ENCODE measurements around the gene DEUP1. TPM values are rescaled to one million over a fixed set of nuclear protein-coding genes. Genes with fewer than 3 reads are reported as not detected.

DEUP1 gene
- total RNA-seq, 2 experiments from 2014 or later: not detected

DNA sequence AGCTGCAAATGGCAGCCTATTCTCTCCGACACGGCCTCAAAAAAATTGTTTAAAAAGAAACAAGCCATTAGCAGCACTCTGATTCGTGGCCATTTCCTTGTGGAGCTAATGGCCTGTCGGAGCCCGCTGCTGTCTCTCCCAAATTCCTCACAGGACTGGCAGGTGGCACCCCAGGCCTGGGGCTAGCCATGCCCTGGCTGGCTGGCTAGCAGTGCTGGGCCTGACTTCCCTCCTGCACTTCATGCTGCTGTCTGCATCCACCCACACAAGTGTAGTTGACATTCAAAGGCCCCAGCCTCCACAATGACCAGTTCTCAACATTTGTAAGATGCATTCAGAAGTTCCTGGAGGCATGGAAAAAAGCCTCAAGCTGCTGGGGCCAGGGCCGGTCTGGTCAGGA is 151.2 kb downstream of the DEUP1 start:
- POLR2A ChIA-PET: no interaction called here
- CTCF ChIA-PET: no interaction called here

GRCh38 chr11:93482556-93482955 is 152.0 kb downstream of the DEUP1 start:
- TF ChIP-seq CTCF (IDR thresholded peaks at IDR 0.05): no peak

More for the DNA sequence above, 151.2 kb downstream of the DEUP1 start:
- TF ChIP-seq CTCF (IDR thresholded peaks at IDR 0.05): no peak
- no peaks in the 10 kb centered on the region for H3K36me3 Mint-ChIP-seq (ENCODE audit: low read depth)
- no peak overlapping the region for H3K27ac Mint-ChIP-seq
- H3K9me3 Mint-ChIP-seq: no peaks in the 10 kb centered on the region
- H3K4me1 Mint-ChIP-seq (ENCODE audit: low read depth): no peaks in the 10 kb centered on the region
- no peaks in the 10 kb centered on the region for H3K27me3 Mint-ChIP-seq
- no peak overlapping the region for H3K4me3 Mint-ChIP-seq
- intact Hi-C loops (cut with micrococcal nuclease): no loop called here
- no peak for ATAC-seq
- DNase-seq: no peak

DNA sequence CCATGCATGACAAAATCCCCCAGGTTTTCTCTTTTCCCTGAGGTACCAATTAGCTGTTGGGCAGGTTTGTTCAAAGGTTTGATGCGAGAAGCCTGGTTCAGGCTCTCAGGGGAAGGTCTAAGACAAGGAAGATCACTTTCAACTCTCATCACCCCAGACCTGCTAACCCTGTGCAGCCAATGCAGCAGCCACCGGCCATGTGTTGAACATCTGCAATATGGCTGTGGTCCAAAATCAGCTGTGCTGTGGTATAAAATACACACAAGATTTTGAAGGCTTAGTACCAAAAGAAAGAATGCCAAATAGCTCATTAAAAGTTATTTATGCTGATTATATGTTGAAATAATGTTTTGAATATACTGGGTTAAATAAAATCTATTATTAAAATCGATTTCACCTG is 154.2 kb downstream of the DEUP1 start:
- intact Hi-C loops (cut with micrococcal nuclease): no loop called here
- POLR2A ChIA-PET: no interaction called here
- DNase-seq (no peak), ATAC-seq (no peak)
- Mint-ChIP-seq H3K4me1 (ENCODE audit: low read depth) (no peaks in the 10 kb centered on the region), H3K36me3 (ENCODE audit: low read depth) (no peaks in the 10 kb centered on the region), H3K27me3 (no peaks in the 10 kb centered on the region), H3K4me3 (no peak overlapping the region), H3K27ac (no peak overlapping the region), H3K9me3 (no peaks in the 10 kb centered on the region)
- CTCF ChIA-PET: interaction anchor here (1.2 kb wide), 1 partner anchor 9 kb away, joined by 3 read pairs; no protein-coding TSS in a partner anchor
- TF ChIP-seq CTCF (IDR thresholded peaks at IDR 0.05): no peak

More at GRCh38 chr11:93482556-93482955, 152.0 kb downstream of the DEUP1 start:
- Mint-ChIP-seq H3K36me3 (ENCODE audit: low read depth) (no peaks in the 10 kb centered on the region), H3K4me3 (no peak overlapping the region), H3K4me1 (ENCODE audit: low read depth) (no peaks in the 10 kb centered on the region), H3K27ac (no peak overlapping the region), H3K9me3 (no peaks in the 10 kb centered on the region), H3K27me3 (no peaks in the 10 kb centered on the region)
- DNase-seq (no peak), ATAC-seq (no peak)
- intact Hi-C loops (cut with micrococcal nuclease): no loop called here
- ChIA-PET CTCF (no interaction called here), POLR2A (no interaction called here)

- Mint-ChIP-seq H3K4me3 (no peak overlapping the region), H3K4me1 (ENCODE audit: low read depth) (no peaks in the 10 kb centered on the region), H3K27me3 (no peaks in the 10 kb centered on the region), H3K27ac (no peak overlapping the region), H3K36me3 (ENCODE audit: low read depth) (no peaks in the 10 kb centered on the region), H3K9me3 (no peaks in the 10 kb centered on the region)
- ATAC-seq: no peak
- no peak for TF ChIP-seq CTCF (IDR thresholded peaks at IDR 0.05)
- POLR2A ChIA-PET: no interaction called here
- CTCF ChIA-PET: no interaction called here
- no peak for DNase-seq
- intact Hi-C loops (cut with micrococcal nuclease): no loop called here
Measured at GRCh38 chr11:93485983-93486382, 155.4 kb downstream of the DEUP1 start.

GRCh38 chr11:93487032-93487483 is 156.5 kb downstream of the DEUP1 start:
- intact Hi-C loops (cut with micrococcal nuclease): no loop called here
- ChIA-PET POLR2A (no interaction called here), CTCF (no interaction called here)
- no peak for ATAC-seq
- DNase-seq: no peak
- H3K36me3 Mint-ChIP-seq (ENCODE audit: low read depth): no peaks in the 10 kb centered on the region
- TF ChIP-seq CTCF (IDR thresholded peaks at IDR 0.05): no peak
- no peaks in the 10 kb centered on the region for H3K4me1 Mint-ChIP-seq (ENCODE audit: low read depth)
- H3K4me3 Mint-ChIP-seq: no peak overlapping the region
- H3K27ac Mint-ChIP-seq: no peak overlapping the region
- no peaks in the 10 kb centered on the region for H3K27me3 Mint-ChIP-seq
- no peaks in the 10 kb centered on the region for H3K9me3 Mint-ChIP-seq

Other genes starting within 250 kb of the DEUP1 start
- 10 to 100 TPM; 17.5 to 17.9 TPM for gene SLC36A4, start 132.8 kb upstream of the DEUP1 start, total RNA-seq
- gene SMCO4, start 212.6 kb downstream of the DEUP1 start, total RNA-seq: 1 to 10 TPM; 5.0 to 9.4 TPM

All from activated CD8-positive, alpha-beta T cell treated with anti-CD3 and anti-CD28 coated beads for 36 hours (primary cell).